ENCODE results near the gene INPP4B. TPM values are rescaled to one million over a fixed set of nuclear protein-coding genes. Genes with fewer than 3 reads are reported as not detected.

Gene INPP4B
- total and polyA plus RNA-seq, 2 donors (not counting 1 experiment from before 2014, with no cell fraction given) = 0.03 TPM; not detected in 1

- no peaks in the 10 kb centered on the region for H3K36me3 ChIP-seq (replicated peaks in 1 of 2; ENCODE audit: control extremely low read depth in 1 of 2, control insufficient read depth in 1 of 2, extremely low read depth in 1 of 2, insufficient read depth in 2 of 2, low read length in 1 of 2)
- H3K27me3 ChIP-seq (replicated peaks in 1 of 4; ENCODE audit: control extremely low read depth in 1 of 4, control insufficient read depth in 3 of 4, insufficient read depth in 4 of 4, low read length in 3 of 4) = no peaks in the 10 kb centered on the region
- ATAC-seq (ENCODE audit: low read depth) = no peak
- H3K4me3 ChIP-seq (ENCODE audit: control extremely low read depth in 1 of 5, extremely low read depth in 1 of 5, insufficient read depth in 1 of 5, low read depth in 2 of 5, low read length in 4 of 5) = no peak overlapping the region
- intact Hi-C loops (cut with micrococcal nuclease) = no loop called here
- no peak overlapping the region for H3K4me3 Mint-ChIP-seq
- no peaks in the 10 kb centered on the region for H3K4me1 Mint-ChIP-seq
- CTCF ChIA-PET = no interaction called here
- POLR2A ChIA-PET = no interaction called here
- no peaks in the 10 kb centered on the region for H3K27me3 Mint-ChIP-seq
- H4K20me1 ChIP-seq (ENCODE audit: control insufficient read depth, insufficient read depth, low read length, poor library complexity, severe bottlenecking) = no peaks in the 10 kb centered on the region
- no peak overlapping the region for H3K4me2 ChIP-seq (replicated peaks; ENCODE audit: low read depth, low read length, poor library complexity, severe bottlenecking)
- H3K79me2 ChIP-seq (ENCODE audit: control insufficient read depth, insufficient read depth, low read length) = no peaks in the 10 kb centered on the region
- H3K4me1 ChIP-seq (ENCODE audit: control insufficient read depth in 2 of 2, insufficient read depth in 2 of 2, low read length in 2 of 2) = no peaks in the 10 kb centered on the region
- no peak overlapping the region for H3K27ac ChIP-seq (ENCODE audit: low read length in 2 of 2)
- no peak for DNase-seq
- H3K9ac ChIP-seq (ENCODE audit: low read length) = no peak overlapping the region
- H3K9me3 ChIP-seq (ENCODE audit: control extremely low read depth in 1 of 3, control insufficient read depth in 2 of 3, insufficient read depth in 1 of 3, low read length in 2 of 3) = no peaks in the 10 kb centered on the region
- H3K27ac Mint-ChIP-seq = no peak overlapping the region
- H3K9me3 Mint-ChIP-seq (ENCODE audit: insufficient read depth) = no peaks in the 10 kb centered on the region
- no peak for TF ChIP-seq EZH2 (IDR thresholded peaks at IDR 0.05; ENCODE audit: borderline replicate concordance, insufficient read depth, low read depth, low read length, poor library complexity, severe bottlenecking)
- no peak for TF ChIP-seq CTCF (IDR thresholded peaks at IDR 0.05)
- H2AFZ ChIP-seq (ENCODE audit: insufficient read depth, low read depth, low read length, poor library complexity, severe bottlenecking) = no peak overlapping the region
- WGBS (ENCODE audit: insufficient coverage) = 93% methylated on average over 5 of the region's 5 CpGs
Observed at GRCh38 chr4:142886566-142886965, 40.5 kb upstream of the INPP4B start.

GRCh38 chr4:142883040-142883832 is 37.1 kb upstream of the INPP4B start:
- Mint-ChIP-seq H3K4me3 (no peak overlapping the region), H3K4me1 (no peaks in the 10 kb centered on the region), H3K27ac (no peak overlapping the region), H3K9me3 (ENCODE audit: insufficient read depth) (no peaks in the 10 kb centered on the region), H3K27me3 (no peaks in the 10 kb centered on the region)
- Histone ChIP-seq H4K20me1 (ENCODE audit: control insufficient read depth, insufficient read depth, low read length, poor library complexity, severe bottlenecking) (no peaks in the 10 kb centered on the region), H3K9ac (ENCODE audit: low read length) (no peak overlapping the region), H3K4me3 (ENCODE audit: control extremely low read depth in 1 of 5, extremely low read depth in 1 of 5, insufficient read depth in 1 of 5, low read depth in 2 of 5, low read length in 4 of 5) (no peak overlapping the region), H3K9me3 (ENCODE audit: control extremely low read depth in 1 of 3, control insufficient read depth in 2 of 3, insufficient read depth in 1 of 3, low read length in 2 of 3) (no peaks in the 10 kb centered on the region), H3K36me3 (replicated peaks in 1 of 2; ENCODE audit: control extremely low read depth in 1 of 2, control insufficient read depth in 1 of 2, extremely low read depth in 1 of 2, insufficient read depth in 2 of 2, low read length in 1 of 2) (no peaks in the 10 kb centered on the region), H2AFZ (ENCODE audit: insufficient read depth, low read depth, low read length, poor library complexity, severe bottlenecking) (no peak overlapping the region), H3K4me1 (ENCODE audit: control insufficient read depth in 2 of 2, insufficient read depth in 2 of 2, low read length in 2 of 2) (no peaks in the 10 kb centered on the region), H3K27ac (ENCODE audit: low read length in 2 of 2) (no peak overlapping the region), H3K4me2 (replicated peaks; ENCODE audit: low read depth, low read length, poor library complexity, severe bottlenecking) (no peak overlapping the region), H3K27me3 (replicated peaks in 1 of 4; ENCODE audit: control extremely low read depth in 1 of 4, control insufficient read depth in 3 of 4, insufficient read depth in 4 of 4, low read length in 3 of 4) (no peaks in the 10 kb centered on the region), H3K79me2 (ENCODE audit: control insufficient read depth, insufficient read depth, low read length) (no peaks in the 10 kb centered on the region)
- ATAC-seq (ENCODE audit: low read depth) (no peak), DNase-seq (no peak)
- ChIA-PET CTCF (no interaction called here), POLR2A (interaction anchor here (0.6 kb wide), 1 partner anchor 39 kb away, joined by 3 read pairs; no protein-coding TSS in a partner anchor)
- intact Hi-C loops (cut with micrococcal nuclease) = no loop called here
- no peak for TF ChIP-seq CTCF (IDR thresholded peaks at IDR 0.05)
- no peak for TF ChIP-seq EZH2 (IDR thresholded peaks at IDR 0.05; ENCODE audit: borderline replicate concordance, insufficient read depth, low read depth, low read length, poor library complexity, severe bottlenecking)
- WGBS (ENCODE audit: insufficient coverage) = 61% methylated on average over 4 of the region's 4 CpGs

Measured in B cell (primary cell).